Measurements from ENCODE around the gene RAB10.

DNA sequence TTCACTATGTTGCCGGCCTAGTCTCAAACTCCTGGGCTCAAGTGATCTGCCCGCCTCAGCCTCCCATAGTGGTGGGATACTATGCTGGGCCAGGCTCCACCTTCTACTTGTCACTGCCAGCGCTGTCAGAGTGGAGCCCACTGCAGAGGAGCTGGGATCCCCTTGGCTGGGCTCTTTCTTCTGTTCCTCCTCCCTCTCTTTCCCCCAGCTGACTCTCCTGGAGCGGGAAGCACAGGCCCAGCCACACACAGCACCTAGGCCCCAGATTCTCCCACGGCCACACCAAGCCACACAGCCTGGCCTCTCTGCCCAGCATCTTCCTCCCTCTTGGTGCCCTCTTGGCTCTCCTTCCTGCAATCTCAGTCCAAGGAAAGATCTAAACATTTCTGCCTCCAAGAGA is 135.3 kb downstream of the RAB10 start:
- TF ChIP-seq POLR2A (IDR thresholded peaks at IDR 0.05), result no peak
- TF ChIP-seq, protein P1, sequence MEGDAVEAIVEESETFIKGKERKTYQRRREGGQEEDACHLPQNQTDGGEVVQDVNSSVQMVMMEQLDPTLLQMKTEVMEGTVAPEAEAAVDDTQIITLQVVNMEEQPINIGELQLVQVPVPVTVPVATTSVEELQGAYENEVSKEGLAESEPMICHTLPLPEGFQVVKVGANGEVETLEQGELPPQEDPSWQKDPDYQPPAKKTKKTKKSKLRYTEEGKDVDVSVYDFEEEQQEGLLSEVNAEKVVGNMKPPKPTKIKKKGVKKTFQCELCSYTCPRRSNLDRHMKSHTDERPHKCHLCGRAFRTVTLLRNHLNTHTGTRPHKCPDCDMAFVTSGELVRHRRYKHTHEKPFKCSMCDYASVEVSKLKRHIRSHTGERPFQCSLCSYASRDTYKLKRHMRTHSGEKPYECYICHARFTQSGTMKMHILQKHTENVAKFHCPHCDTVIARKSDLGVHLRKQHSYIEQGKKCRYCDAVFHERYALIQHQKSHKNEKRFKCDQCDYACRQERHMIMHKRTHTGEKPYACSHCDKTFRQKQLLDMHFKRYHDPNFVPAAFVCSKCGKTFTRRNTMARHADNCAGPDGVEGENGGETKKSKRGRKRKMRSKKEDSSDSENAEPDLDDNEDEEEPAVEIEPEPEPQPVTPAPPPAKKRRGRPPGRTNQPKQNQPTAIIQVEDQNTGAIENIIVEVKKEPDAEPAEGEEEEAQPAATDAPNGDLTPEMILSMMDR (IDR thresholded peaks at IDR 0.05), result no peak

All from upper lobe of left lung (tissue), 4 donors.